LNCAP (cell line): Measurements from ENCODE around the gene PIGP.

Experiments
- TF ChIP-seq, protein P1 (sequence below): fragments of 450-650 bp; IDR thresholded peaks from 2 replicates; pipeline ENCODE4 v1.5.1; 2017; ENCODE audit warnings: mild to moderate bottlenecking

The PIGP gene

DNA sequence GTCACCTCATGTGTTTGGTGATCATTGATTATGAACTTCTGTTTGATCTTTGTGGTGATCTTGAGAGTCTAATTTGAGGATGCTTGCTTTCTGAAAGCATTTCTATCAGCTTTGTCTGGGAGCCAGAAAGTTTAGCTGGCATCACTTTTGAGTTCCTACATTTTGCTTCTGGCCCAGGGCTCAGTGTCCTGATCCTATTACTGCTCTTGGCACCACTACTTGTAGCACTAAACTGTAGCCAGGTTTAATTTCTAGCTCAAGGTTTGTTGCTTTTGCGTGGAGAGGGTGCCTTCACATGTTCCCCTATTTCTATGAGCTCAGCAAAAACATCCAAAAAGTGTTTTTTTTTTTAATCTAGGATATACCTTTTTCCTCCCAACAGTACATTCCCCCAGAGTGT is 9.5 kb upstream of the PIGP start:
- TF ChIP-seq, protein P1, sequence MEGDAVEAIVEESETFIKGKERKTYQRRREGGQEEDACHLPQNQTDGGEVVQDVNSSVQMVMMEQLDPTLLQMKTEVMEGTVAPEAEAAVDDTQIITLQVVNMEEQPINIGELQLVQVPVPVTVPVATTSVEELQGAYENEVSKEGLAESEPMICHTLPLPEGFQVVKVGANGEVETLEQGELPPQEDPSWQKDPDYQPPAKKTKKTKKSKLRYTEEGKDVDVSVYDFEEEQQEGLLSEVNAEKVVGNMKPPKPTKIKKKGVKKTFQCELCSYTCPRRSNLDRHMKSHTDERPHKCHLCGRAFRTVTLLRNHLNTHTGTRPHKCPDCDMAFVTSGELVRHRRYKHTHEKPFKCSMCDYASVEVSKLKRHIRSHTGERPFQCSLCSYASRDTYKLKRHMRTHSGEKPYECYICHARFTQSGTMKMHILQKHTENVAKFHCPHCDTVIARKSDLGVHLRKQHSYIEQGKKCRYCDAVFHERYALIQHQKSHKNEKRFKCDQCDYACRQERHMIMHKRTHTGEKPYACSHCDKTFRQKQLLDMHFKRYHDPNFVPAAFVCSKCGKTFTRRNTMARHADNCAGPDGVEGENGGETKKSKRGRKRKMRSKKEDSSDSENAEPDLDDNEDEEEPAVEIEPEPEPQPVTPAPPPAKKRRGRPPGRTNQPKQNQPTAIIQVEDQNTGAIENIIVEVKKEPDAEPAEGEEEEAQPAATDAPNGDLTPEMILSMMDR: no peak

DNA sequence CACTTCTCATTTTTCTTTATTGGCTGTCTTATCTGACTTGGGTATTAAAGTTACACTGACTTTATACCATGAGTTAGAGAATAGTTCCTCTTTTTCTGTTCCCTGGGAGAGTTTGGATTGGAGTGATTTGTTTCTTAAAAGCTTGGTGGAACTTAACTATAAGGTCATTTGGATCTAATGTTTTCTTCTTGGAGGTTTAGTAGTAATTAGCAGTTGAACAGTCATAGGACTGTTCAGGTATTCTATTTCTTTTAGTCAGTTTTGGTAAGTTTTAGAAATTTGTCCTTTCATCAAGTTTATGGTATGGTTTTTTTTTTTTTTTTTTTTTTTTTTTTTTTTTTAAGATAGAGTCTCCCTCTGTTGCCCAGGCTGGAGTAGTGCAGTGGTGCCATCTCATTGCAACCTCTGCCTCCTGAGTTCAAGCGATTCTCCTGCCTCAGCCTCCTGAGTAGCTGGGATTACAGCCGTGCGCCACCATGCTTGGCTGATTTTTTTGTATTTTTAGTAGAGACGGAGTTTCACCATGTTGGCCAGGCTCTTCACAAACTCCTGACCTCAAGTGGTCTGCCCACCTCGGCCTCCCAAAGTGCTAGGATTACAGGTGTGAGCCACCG is 6.4 kb upstream of the PIGP start:
- TF ChIP-seq, protein P1: no peak

DNA sequence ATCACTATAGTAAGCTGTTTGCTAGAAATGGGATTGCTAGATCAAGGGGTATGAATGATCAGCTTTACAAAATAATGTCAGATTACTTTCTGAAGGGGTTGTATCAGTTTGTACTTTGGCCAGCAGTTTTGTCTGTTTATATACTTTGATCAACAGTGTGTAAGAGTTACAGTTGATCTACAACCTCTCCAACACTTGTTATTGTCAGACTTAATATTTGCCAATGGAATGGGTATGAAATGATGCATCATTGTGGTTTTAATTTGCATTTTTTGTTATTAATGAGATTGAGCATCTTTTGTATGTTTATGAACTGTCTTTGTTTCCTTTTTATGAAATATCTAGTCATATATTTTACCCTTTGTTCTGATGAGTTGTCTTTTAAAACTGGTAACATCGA is 4.5 kb upstream of the PIGP start:
- TF ChIP-seq, protein P1: no peak

DNA sequence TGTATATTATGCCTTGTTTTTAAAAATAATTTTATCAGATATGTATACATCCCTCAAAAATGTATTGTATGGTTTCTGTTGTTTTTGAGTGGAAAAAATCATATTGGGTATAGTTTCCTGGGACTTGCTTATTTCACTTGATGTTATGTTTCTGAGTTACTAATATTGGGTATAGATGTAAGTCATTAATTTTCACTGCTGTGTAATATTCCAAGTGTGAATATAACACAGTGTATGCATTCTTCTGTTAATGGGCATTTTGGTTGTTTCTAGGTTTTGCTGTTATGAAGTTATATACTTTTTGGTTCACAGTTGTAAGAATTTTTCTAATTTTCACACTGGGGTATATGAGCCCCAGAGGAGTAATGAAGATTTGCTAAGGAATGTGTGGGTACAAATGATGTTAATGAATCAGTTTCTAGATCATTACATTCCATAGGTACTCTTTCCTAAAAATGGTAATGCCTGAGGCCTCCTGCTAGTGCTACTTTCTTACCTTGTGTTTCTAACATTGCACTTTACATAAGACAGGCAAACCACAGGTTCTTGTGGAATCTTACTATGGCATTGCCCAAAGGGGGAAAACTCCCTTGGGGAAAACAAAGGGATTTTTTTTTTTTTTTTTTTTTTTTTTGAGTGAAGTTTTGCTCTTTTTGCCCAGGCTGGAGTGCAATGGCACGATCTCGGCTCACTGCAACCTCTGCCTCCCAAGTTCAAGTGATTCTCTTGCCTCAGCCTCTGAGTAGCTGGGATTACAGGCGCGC is 3.4 kb upstream of the PIGP start:
- TF ChIP-seq, protein P1: no peak

DNA sequence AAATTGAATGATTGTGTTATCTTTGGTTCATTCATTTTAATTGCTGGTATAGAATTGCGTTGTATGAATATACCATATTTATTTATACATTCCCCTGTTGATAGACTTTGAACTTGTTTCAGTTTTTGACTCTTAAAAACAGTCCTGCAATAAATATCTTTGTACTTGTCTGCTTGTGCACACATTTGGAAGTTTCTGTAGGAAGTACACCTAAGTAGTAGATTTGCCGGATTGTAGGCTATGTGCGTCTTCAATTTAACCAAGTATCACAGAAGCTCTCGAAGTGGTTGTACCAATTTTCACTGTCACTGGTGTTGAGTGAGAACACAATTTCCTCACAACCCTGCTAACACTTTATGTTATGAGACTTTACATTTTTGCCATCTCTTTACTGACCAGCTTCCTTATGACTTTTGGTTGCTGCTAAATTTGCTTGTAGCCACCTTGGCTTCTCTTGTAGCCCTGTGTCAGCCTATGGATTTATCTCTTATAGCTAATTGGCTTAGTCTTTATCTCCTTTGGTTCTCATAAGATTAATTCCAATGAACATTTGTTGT is 2.4 kb upstream of the PIGP start:
- TF ChIP-seq, protein P1: no peak

DNA sequence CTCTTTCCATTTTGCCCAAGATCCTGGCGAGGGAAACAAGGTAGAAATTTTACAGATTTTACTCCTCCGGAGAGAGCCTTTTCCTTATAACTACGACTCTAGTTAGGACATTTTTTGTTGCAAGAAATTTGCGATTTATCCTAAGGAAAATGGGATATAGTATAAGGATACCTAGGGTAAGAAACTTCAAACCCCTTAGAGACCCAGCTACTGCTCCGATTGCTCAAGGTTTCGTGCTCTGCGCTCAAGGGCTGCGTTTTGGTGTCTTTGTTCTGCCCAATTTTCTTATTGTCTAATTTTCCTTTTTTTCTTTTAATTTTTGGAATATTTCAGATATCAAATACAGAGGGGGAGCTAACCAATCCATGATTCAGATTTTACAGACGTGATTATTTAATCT is 1.7 kb upstream of the PIGP start:
- TF ChIP-seq, protein P1: no peak

DNA sequence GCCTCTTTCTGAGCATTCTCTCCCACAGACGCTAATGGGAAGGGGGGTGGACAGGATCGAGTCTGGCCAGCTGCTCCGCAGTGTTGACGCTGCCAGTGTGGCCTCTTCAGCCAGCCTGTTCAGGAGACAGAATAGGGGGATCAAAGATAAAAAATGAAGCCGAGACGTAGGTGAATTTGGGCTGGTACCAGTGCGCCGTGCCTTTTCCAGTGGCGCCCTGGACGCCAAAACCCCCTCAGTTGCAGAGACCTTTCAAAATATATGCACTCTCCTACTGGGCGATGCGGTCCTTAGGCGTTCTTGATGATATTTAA is 1.3 kb upstream of the PIGP start:
- TF ChIP-seq, protein P1: no peak
